ENCODE measurements around the gene SERGEF. TPM values are rescaled to one million over a fixed set of nuclear protein-coding genes. Genes with fewer than 3 reads are reported as not detected.

SERGEF gene
- total RNA-seq, 1 donor from 2014 or later = 17.6 TPM

GRCh38 chr11:17922416-17922788 lies 90.4 kb downstream of the SERGEF start:
- no peak for FAIRE-seq
- DNase-seq (ENCODE audit: low read depth) = no peak
- H3K27ac Mint-ChIP-seq (ENCODE audit: unreplicated experiment) = no peak overlapping the region

GRCh38 chr11:17921659-17922415 lies 91.0 kb downstream of the SERGEF start:
- Histone ChIP-seq H3K36me3 (ENCODE audit: insufficient read depth, low read length) (peaks cover 2% of the 10 kb centered on the region), H3K79me2 (ENCODE audit: insufficient read depth, low read length) (no peaks in the 10 kb centered on the region), H3K4me3 (ENCODE audit: insufficient read depth, low read depth, low read length) (no peak overlapping the region), H3K4me2 (ENCODE audit: low read length) (no peak overlapping the region), H3K27ac (ENCODE audit: low read depth, low read length) (no peak overlapping the region), H2AFZ (ENCODE audit: low read depth, low read length) (no peak overlapping the region), H4K20me1 (ENCODE audit: insufficient read depth, low read length) (peaks cover 5% of the 10 kb centered on the region), H3K9ac (ENCODE audit: low read length) (no peak overlapping the region), H3K4me1 (ENCODE audit: insufficient read depth, low read length) (no peaks in the 10 kb centered on the region), H3K27me3 (ENCODE audit: insufficient read depth, low read length) (no peaks in the 10 kb centered on the region), H3K9me3 (ENCODE audit: insufficient read depth, low read depth, low read length) (no peaks in the 10 kb centered on the region)
- Mint-ChIP-seq H3K4me1 (ENCODE audit: low read depth, unreplicated experiment) (peaks cover 14% of the 10 kb centered on the region), H3K27me3 (ENCODE audit: low read depth, unreplicated experiment) (no peaks in the 10 kb centered on the region), H3K9me3 (ENCODE audit: unreplicated experiment) (no peaks in the 10 kb centered on the region), H3K27ac (ENCODE audit: unreplicated experiment) (no peak overlapping the region), H3K36me3 (ENCODE audit: low read depth, unreplicated experiment) (peaks cover 2% of the 10 kb centered on the region), H3K4me3 (ENCODE audit: unreplicated experiment) (no peak overlapping the region)
- DNase-seq (ENCODE audit: low read depth) (no peak), FAIRE-seq (no peak)
- TF ChIP-seq CTCF (IDR thresholded peaks at IDR 0.05; ENCODE audit: insufficient read depth, low read depth, low read length) (no peak), EZH2 (IDR thresholded peaks at IDR 0.05; ENCODE audit: insufficient read depth, low read length) (no peak)

More at GRCh38 chr11:17922416-17922788, 90.4 kb downstream of the SERGEF start:
- Histone ChIP-seq H3K27me3 (ENCODE audit: insufficient read depth, low read length) (no peaks in the 10 kb centered on the region), H3K9ac (ENCODE audit: low read length) (no peak overlapping the region), H3K79me2 (ENCODE audit: insufficient read depth, low read length) (no peaks in the 10 kb centered on the region), H3K4me3 (ENCODE audit: insufficient read depth, low read depth, low read length) (no peak overlapping the region), H3K4me2 (ENCODE audit: low read length) (no peak overlapping the region), H3K27ac (ENCODE audit: low read depth, low read length) (no peak overlapping the region), H3K4me1 (ENCODE audit: insufficient read depth, low read length) (no peaks in the 10 kb centered on the region), H3K36me3 (ENCODE audit: insufficient read depth, low read length) (peaks cover 2% of the 10 kb centered on the region), H2AFZ (ENCODE audit: low read depth, low read length) (no peak overlapping the region), H4K20me1 (ENCODE audit: insufficient read depth, low read length) (peaks cover 5% of the 10 kb centered on the region), H3K9me3 (ENCODE audit: insufficient read depth, low read depth, low read length) (no peaks in the 10 kb centered on the region)
- Mint-ChIP-seq H3K9me3 (ENCODE audit: unreplicated experiment) (no peaks in the 10 kb centered on the region), H3K4me1 (ENCODE audit: low read depth, unreplicated experiment) (peaks cover 14% of the 10 kb centered on the region), H3K27me3 (ENCODE audit: low read depth, unreplicated experiment) (no peaks in the 10 kb centered on the region), H3K4me3 (ENCODE audit: unreplicated experiment) (no peak overlapping the region), H3K36me3 (ENCODE audit: low read depth, unreplicated experiment) (peaks cover 3% of the 10 kb centered on the region)
- TF ChIP-seq EZH2 (IDR thresholded peaks at IDR 0.05; ENCODE audit: insufficient read depth, low read length) = no peak
- TF ChIP-seq CTCF (IDR thresholded peaks at IDR 0.05; ENCODE audit: insufficient read depth, low read depth, low read length) = no peak

- no peak overlapping the region for H3K4me3 ChIP-seq (ENCODE audit: insufficient read depth, low read depth, low read length)
- H3K79me2 ChIP-seq (ENCODE audit: insufficient read depth, low read length) = no peaks in the 10 kb centered on the region
- H3K4me3 Mint-ChIP-seq (ENCODE audit: unreplicated experiment) = no peak overlapping the region
- FAIRE-seq (no peak), DNase-seq (ENCODE audit: low read depth) (no peak)
- no peaks in the 10 kb centered on the region for H3K27me3 ChIP-seq (ENCODE audit: insufficient read depth, low read length)
- no peak overlapping the region for H3K9ac ChIP-seq (ENCODE audit: low read length)
- no peak overlapping the region for H3K4me2 ChIP-seq (ENCODE audit: low read length)
- no peak for TF ChIP-seq EZH2 (IDR thresholded peaks at IDR 0.05; ENCODE audit: insufficient read depth, low read length)
- no peak for TF ChIP-seq CTCF (IDR thresholded peaks at IDR 0.05; ENCODE audit: insufficient read depth, low read depth, low read length)
- peaks cover 17% of the 10 kb centered on the region for H3K4me1 Mint-ChIP-seq (ENCODE audit: low read depth, unreplicated experiment)
- H3K27me3 Mint-ChIP-seq (ENCODE audit: low read depth, unreplicated experiment) = no peaks in the 10 kb centered on the region
- H3K36me3 Mint-ChIP-seq (ENCODE audit: low read depth, unreplicated experiment) = peaks cover 2% of the 10 kb centered on the region
- H3K36me3 ChIP-seq (ENCODE audit: insufficient read depth, low read length) = peaks cover 2% of the 10 kb centered on the region
- H3K4me1 ChIP-seq (ENCODE audit: insufficient read depth, low read length) = no peaks in the 10 kb centered on the region
- H3K9me3 Mint-ChIP-seq (ENCODE audit: unreplicated experiment) = no peaks in the 10 kb centered on the region
- H3K9me3 ChIP-seq (ENCODE audit: insufficient read depth, low read depth, low read length) = no peaks in the 10 kb centered on the region
- no peak overlapping the region for H3K27ac ChIP-seq (ENCODE audit: low read depth, low read length)
- no peak overlapping the region for H3K27ac Mint-ChIP-seq (ENCODE audit: unreplicated experiment)
- H2AFZ ChIP-seq (ENCODE audit: low read depth, low read length) = no peak overlapping the region
- H4K20me1 ChIP-seq (ENCODE audit: insufficient read depth, low read length) = peaks cover 5% of the 10 kb centered on the region
Observed at GRCh38 chr11:17918049-17918605, 94.7 kb downstream of the SERGEF start.

All from astrocyte (in vitro differentiated cells and primary cell).